OCI-LY7 (cell line): ENCODE results near the gene STK4. TPM values are rescaled to one million over a fixed set of nuclear protein-coding genes. Genes with fewer than 3 reads are reported as not detected.

ENCODE experiments used
- BruUV-seq: library from RNA; stranded (reverse); fragments of 400-500 nt; replicated peaks from 2 replicates; lab custom pipeline; 2021; lab: Mats Ljungman, UMichigan
- CTCF ChIA-PET: fragments of 300-600 bp; sonication (Branson Sonifier 250); formaldehyde crosslinking; loops from one replicate; lab custom pipeline; 2022; ENCODE audit warnings: antibody characterized with exemption; ENCODE audit not compliant: unreplicated experiment; lab: Charles Lee
- POLR2A ChIA-PET: fragments of 300-600 bp; sonication (Branson Sonifier 250); formaldehyde crosslinking; loops from one replicate; lab custom pipeline; 2022; ENCODE audit warnings: antibody characterized with exemption; lab: Charles Lee
- DNase-seq: peaks from one replicate; pipeline ENCODE4 v3.0.0-alpha.2; 2015; ENCODE audit warnings: low spot score
- H2AFZ ChIP-seq: fragments of 200-600 bp; sonication (generic), shearing (Covaris generic); 2 replicates; pipeline ENCODE4 v1.6.1; 2014; ENCODE audit warnings: mild to moderate bottlenecking, antibody characterized with exemption, low read length, moderate library complexity
- H3K27ac ChIP-seq: fragments of 200-600 bp; sonication (generic); 2 replicates; pipeline ENCODE4 v1.5.1; 2014; ENCODE audit warnings: mixed run types, low read depth, mild to moderate bottlenecking, moderate library complexity, low read length, inconsistent platforms; ENCODE audit not compliant: poor library complexity, severe bottlenecking
- H3K36me3 ChIP-seq: fragments of 200-600 bp; sonication (generic); 2 replicates; pipeline ENCODE4 v1.6.1; 2014; ENCODE audit warnings: mild to moderate bottlenecking, antibody characterized with exemption, low read length, moderate library complexity, mixed read lengths; ENCODE audit not compliant: insufficient read depth
- H3K4me1 ChIP-seq: fragments of 200-600 bp; sonication (generic); 2 replicates; pipeline ENCODE4 v1.5.1; 2014; ENCODE audit warnings: mild to moderate bottlenecking, low read length; ENCODE audit not compliant: insufficient read depth, poor library complexity, severe bottlenecking
- H3K4me2 ChIP-seq: fragments of 200-600 bp; sonication (generic); 2 replicates; pipeline ENCODE4 v1.6.1; 2014; ENCODE audit warnings: mild to moderate bottlenecking, low read length
- H3K4me3 ChIP-seq: fragments of 200-600 bp; sonication (generic); 2 replicates; pipeline ENCODE4 v1.5.1; 2014; ENCODE audit warnings: mild to moderate bottlenecking, low read depth, low read length; ENCODE audit not compliant: poor library complexity, severe bottlenecking
- H3K79me2 ChIP-seq: fragments of 200-600 bp; sonication (generic); 2 replicates; pipeline ENCODE4 v1.6.1; 2016; ENCODE audit warnings: low read depth, mild to moderate bottlenecking, low read length, moderate library complexity, mixed read lengths; ENCODE audit not compliant: insufficient read depth
- H3K9me2 ChIP-seq: fragments of 200-600 bp; sonication (generic); 2 replicates; pipeline ENCODE4 v1.6.1; 2016; ENCODE audit warnings: mild to moderate bottlenecking, low read length, mixed read lengths; ENCODE audit not compliant: insufficient read depth
- H3K9me3 ChIP-seq: fragments of 200-600 bp; sonication (generic); 2 replicates; pipeline ENCODE4 v1.6.1; 2014; ENCODE audit warnings: mild to moderate bottlenecking, mixed run types, low read length, mixed read lengths
- H4K20me1 ChIP-seq: fragments of 200-600 bp; sonication (generic); 2 replicates; pipeline ENCODE4 v1.6.1; 2014; ENCODE audit warnings: mild to moderate bottlenecking, antibody characterized with exemption, low read length, moderate library complexity, mixed read lengths; ENCODE audit not compliant: insufficient read depth
- EZH2phosphoT487 ChIP-seq: fragments of 200-600 bp; sonication (generic); IDR thresholded peaks from 2 replicates; pipeline ENCODE4 v1.6.1; 2018; ENCODE audit warnings: low read depth, borderline replicate concordance, mild to moderate bottlenecking, mixed run types, antibody characterized with exemption, low read length, moderate library complexity, mixed read lengths
- intact Hi-C: fragments of 100-400 bp; cut with micrococcal nuclease; formaldehyde crosslinking; loops from one replicate; pipeline ENCODE4 v1.10.0; 2022; ENCODE audit not compliant: unreplicated experiment
- total RNA-seq, 2 experiments: library from RNA; depleted of rRNA in 1 of 2; stranded (reverse); fragments of >200 nt in 1 of 2; shearing (Covaris generic) in 1 of 2; gene quantifications; 2 replicates each; pipeline ENCODE4 v1.2.3, GENCODE V29; 2014 to 2022
- TF ChIP-seq, protein P1 (sequence below): fragments of 200-600 bp; sonication (generic); conservative IDR thresholded peaks from 2 replicates; pipeline ENCODE4 v1.5.1; 2014; ENCODE audit warnings: mild to moderate bottlenecking, antibody characterized with exemption, low read length, moderate library complexity, mixed read lengths

STK4 gene
- total RNA-seq, 2 experiments from 2014 or later = 67.9 to 140 TPM

DNA sequence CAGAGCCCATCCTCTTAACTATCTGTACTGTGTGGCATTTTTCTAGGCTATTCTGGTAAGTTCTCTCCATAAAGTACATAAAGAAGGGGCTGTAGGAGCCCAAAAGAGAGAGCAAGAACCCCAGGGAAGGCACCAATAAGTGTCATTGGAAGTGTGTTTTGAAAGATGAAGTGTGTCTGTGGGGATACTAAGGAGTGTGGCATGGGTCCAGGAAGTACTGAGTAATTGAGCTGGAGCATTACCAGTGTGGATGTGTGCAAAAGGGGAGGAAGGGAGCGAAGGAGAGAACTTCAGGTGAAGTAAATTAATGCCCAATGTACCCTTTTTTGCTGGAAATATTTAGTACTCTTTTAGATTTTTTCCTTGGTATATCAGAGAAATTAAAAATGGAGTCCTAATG lies 70.7 kb downstream of the STK4 start:
- Histone ChIP-seq H3K36me3 (peaks cover 92% of the 10 kb centered on the region), H3K4me3 (no peak overlapping the region), H3K4me1 (peaks cover 53% of the 10 kb centered on the region), H3K27ac (no peak overlapping the region), H3K9me3 (peaks cover 7% of the 10 kb centered on the region; the same call in 1 of the 2 replicates), H3K9me2 (no peaks in the 10 kb centered on the region), H3K79me2 (peaks cover 91% of the 10 kb centered on the region; the same call in 1 of the 2 replicates), H4K20me1 (peaks cover 5% of the 10 kb centered on the region; the same call in 1 of the 2 replicates), H3K4me2 (no peak overlapping the region), H2AFZ (no peak overlapping the region)
- no TSS peak for BruUV-seq
- no peak for TF ChIP-seq EZH2phosphoT487
- TF ChIP-seq, protein P1, sequence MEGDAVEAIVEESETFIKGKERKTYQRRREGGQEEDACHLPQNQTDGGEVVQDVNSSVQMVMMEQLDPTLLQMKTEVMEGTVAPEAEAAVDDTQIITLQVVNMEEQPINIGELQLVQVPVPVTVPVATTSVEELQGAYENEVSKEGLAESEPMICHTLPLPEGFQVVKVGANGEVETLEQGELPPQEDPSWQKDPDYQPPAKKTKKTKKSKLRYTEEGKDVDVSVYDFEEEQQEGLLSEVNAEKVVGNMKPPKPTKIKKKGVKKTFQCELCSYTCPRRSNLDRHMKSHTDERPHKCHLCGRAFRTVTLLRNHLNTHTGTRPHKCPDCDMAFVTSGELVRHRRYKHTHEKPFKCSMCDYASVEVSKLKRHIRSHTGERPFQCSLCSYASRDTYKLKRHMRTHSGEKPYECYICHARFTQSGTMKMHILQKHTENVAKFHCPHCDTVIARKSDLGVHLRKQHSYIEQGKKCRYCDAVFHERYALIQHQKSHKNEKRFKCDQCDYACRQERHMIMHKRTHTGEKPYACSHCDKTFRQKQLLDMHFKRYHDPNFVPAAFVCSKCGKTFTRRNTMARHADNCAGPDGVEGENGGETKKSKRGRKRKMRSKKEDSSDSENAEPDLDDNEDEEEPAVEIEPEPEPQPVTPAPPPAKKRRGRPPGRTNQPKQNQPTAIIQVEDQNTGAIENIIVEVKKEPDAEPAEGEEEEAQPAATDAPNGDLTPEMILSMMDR = no peak
- POLR2A ChIA-PET = no interaction called here
- intact Hi-C loops = no loop called here
- DNase-seq = no peak
- CTCF ChIA-PET = no interaction called here

DNA sequence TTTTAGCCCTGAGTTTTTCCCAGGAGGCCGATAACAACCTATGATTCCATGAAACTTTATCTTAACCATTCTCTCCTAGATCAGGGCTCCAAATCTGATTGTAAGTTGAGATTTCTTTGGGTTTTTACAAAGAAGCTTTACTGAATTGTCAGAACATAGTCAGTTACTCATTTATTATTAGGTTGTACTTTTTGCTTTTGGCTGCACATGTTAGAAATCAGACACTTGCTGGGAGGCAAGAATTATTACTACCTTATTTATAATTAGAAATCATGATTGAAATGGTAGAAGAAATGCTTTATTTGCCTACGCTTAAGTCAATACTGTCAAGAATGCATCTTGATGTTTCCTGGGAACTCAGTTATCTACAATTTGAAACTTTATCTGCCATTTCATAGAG lies 71.3 kb downstream of the STK4 start:
- POLR2A ChIA-PET = interaction anchor here (0.6 to 1.0 kb wide), 2 partner anchors 8 to 41 kb away, joined by 3 to 4 read pairs; no protein-coding TSS in a partner anchor
- intact Hi-C loops = no loop called here

More for the DNA sequence above, 71.3 kb downstream of the STK4 start:
- peaks cover 92% of the 10 kb centered on the region for H3K36me3 ChIP-seq
- H4K20me1 ChIP-seq = peaks cover 5% of the 10 kb centered on the region; the same call in 1 of the 2 replicates
- BruUV-seq = no TSS peak
- H3K4me1 ChIP-seq = peaks cover 48% of the 10 kb centered on the region
- H3K79me2 ChIP-seq = peaks cover 85% of the 10 kb centered on the region; the same call in 1 of the 2 replicates
- H3K4me2 ChIP-seq = no peak overlapping the region
- H2AFZ ChIP-seq = no peak overlapping the region
- no peak for TF ChIP-seq EZH2phosphoT487
- TF ChIP-seq, protein P1 = no peak
- H3K9me3 ChIP-seq = peaks cover 5% of the 10 kb centered on the region; the same call in 1 of the 2 replicates
- no peak overlapping the region for H3K27ac ChIP-seq
- no peak overlapping the region for H3K4me3 ChIP-seq
- CTCF ChIA-PET = no interaction called here
- no peak for DNase-seq
- no peaks in the 10 kb centered on the region for H3K9me2 ChIP-seq
